Fibroblast of lung (primary cell): ENCODE measurements around the gene KRT15.

Experiments
- CTCF ChIP-seq, 2 donors: IDR thresholded peaks in 1 of 2; conservative IDR thresholded peaks in 1 of 2; 1 replicate in 1 of 2; 2 replicates in 1 of 2; pipeline ENCODE4 v1.5.1; 2011 to 2012; ENCODE audit warnings: low read length in 2 of 2, control low read depth in 1 of 2, inconsistent platforms in 1 of 2, low read depth in 1 of 2, mild to moderate bottlenecking in 1 of 2
- EZH2 ChIP-seq: IDR thresholded peaks from 2 replicates; pipeline ENCODE4 v1.5.1; 2012; ENCODE audit warnings: low read length, control low read depth, mild to moderate bottlenecking; ENCODE audit errors: missing control alignments

GRCh38 chr17:41512546-41513167 lies 6.0 kb downstream of the KRT15 start:
- no peak for TF ChIP-seq CTCF (conservative IDR thresholded peaks at IDR 0.05 in 1 of 2, IDR thresholded peaks at IDR 0.05 in 1 of 2; ENCODE audit: low read depth in 1 of 2, low read length in 2 of 2)
- TF ChIP-seq EZH2: no peak
